HepG2 (cell line): ENCODE results near the gene PNPLA2. TPM values are rescaled to one million over a fixed set of nuclear protein-coding genes. Genes with fewer than 3 reads are reported as not detected.

Source experiments
- ATAC-seq: fragments of 200-7000 bp; cut with Tn5 transposase; 3 replicates; pipeline ENCODE4 v1.9.1; 2020; ENCODE audit warnings: mild to moderate bottlenecking, moderate library complexity
- BruUV-seq: library from RNA; stranded (reverse); fragments of 400-500 nt; replicated peaks from 2 replicates; lab custom pipeline; 2021; lab: Mats Ljungman, UMichigan
- CTCF ChIA-PET: fragments of 300-600 bp; formaldehyde crosslinking; extraction: SDS; loops from one replicate; lab custom pipeline; 2021; ENCODE audit warnings: low total read pairs, inconsistent platforms, low intra/inter-chr PET ratio; lab: Yijun Ruan, JAX
- POLR2A ChIA-PET: fragments of 350-600 bp; sonication (Branson Sonifier 250); formaldehyde crosslinking; loops from one replicate; lab custom pipeline; 2020; ENCODE audit warnings: antibody characterized with exemption, inconsistent platforms; lab: Yijun Ruan, JAX
- DNase-seq: peaks from one replicate; pipeline ENCODE4 v3.0.0-alpha.2; 2015; ENCODE audit warnings: low spot score
- FAIRE-seq: peaks from 3 replicates; lab custom pipeline; 2011; peaks lifted over from hg19 to GRCh38; lab: Jason Lieb, UNC
- H2AFZ ChIP-seq: one replicate; pipeline ENCODE4 v1.6.1; 2011; ENCODE audit warnings: low read length, inconsistent platforms
- H3K27ac ChIP-seq: fragments of 300-600 bp; 3 replicates; pipeline ENCODE4 v1.8.0; 2011; ENCODE audit warnings: mixed run types, mild to moderate bottlenecking, mixed read lengths, low read length, inconsistent platforms; ENCODE audit not compliant: insufficient read depth; ENCODE audit errors: extremely low read length
- H3K27me3 ChIP-seq, 2 experiments: fragments of 200-600 bp in 1 of 2; 2 replicates in 1 of 2; 3 replicates in 1 of 2; pipeline versions ENCODE4 v1.6.0 to v1.8.0; 2011; ENCODE audit warnings: low read length in 2 of 2, mild to moderate bottlenecking in 2 of 2, moderate library complexity in 2 of 2, inconsistent platforms in 1 of 2; ENCODE audit not compliant: insufficient read depth in 2 of 2, control insufficient read depth in 1 of 2
- H3K36me3 ChIP-seq, 2 experiments: fragments of 200-600 bp in 1 of 2; replicated peaks in 1 of 2; 2 replicates in 1 of 2; 3 replicates in 1 of 2; pipeline versions ENCODE4 v1.5.1 to v1.8.0; 2011; ENCODE audit warnings: low read length in 2 of 2, inconsistent platforms in 1 of 2; ENCODE audit not compliant: insufficient read depth in 2 of 2, control insufficient read depth in 1 of 2
- H3K4me1 ChIP-seq: 2 replicates; pipeline ENCODE4 v1.5.1; 2012; ENCODE audit warnings: low read length, inconsistent platforms; ENCODE audit not compliant: insufficient read depth
- H3K4me2 ChIP-seq: 2 replicates; pipeline ENCODE4 v1.6.0; 2011; ENCODE audit warnings: low read depth, low read length, inconsistent platforms
- H3K4me3 ChIP-seq, 3 experiments: fragments of 200-600 bp in 1 of 3; sonication (generic), shearing (Covaris generic) in 1 of 3; replicated peaks in 1 of 3; 2 replicates each; pipeline ENCODE4 v1.5.1; 2011 to 2016; ENCODE audit warnings: low read length in 3 of 3, inconsistent platforms in 2 of 3, low read depth in 2 of 3, mild to moderate bottlenecking in 2 of 3, control low read depth in 1 of 3, mixed read lengths in 1 of 3; ENCODE audit not compliant: insufficient read depth in 1 of 3
- H3K79me2 ChIP-seq: one replicate; pipeline ENCODE4 v1.6.1; 2011; ENCODE audit warnings: low read length, inconsistent platforms; ENCODE audit not compliant: insufficient read depth
- H3K9ac ChIP-seq: 2 replicates; pipeline ENCODE4 v1.6.0; 2011; ENCODE audit warnings: mild to moderate bottlenecking, low read depth, low read length, inconsistent platforms; ENCODE audit not compliant: insufficient read depth
- H3K9me3 ChIP-seq: 2 replicates; pipeline ENCODE4 v1.5.1; 2012; ENCODE audit warnings: mild to moderate bottlenecking, low read length
- H4K20me1 ChIP-seq: 2 replicates; pipeline ENCODE4 v1.6.0; 2011; ENCODE audit warnings: inconsistent platforms, mild to moderate bottlenecking, low read length, moderate library complexity; ENCODE audit not compliant: insufficient read depth
- DMAP1 ChIP-seq: IDR thresholded peaks from 2 replicates; pipeline ENCODE4 v1.6.1; 2016
- HNRNPL ChIP-seq: fragments of 200-400 bp; formaldehyde crosslinking; IDR thresholded peaks from 2 replicates; pipeline ENCODE4 v1.6.1; 2017; ENCODE audit warnings: mild to moderate bottlenecking, low read depth, low read length
- TCF7 ChIP-seq: sonication (generic); IDR thresholded peaks from 2 replicates; pipeline ENCODE4 v1.6.1; 2016; ENCODE audit warnings: antibody characterized with exemption, low read depth
- ZMAT3 ChIP-seq: sonication (generic); formaldehyde crosslinking; conservative IDR thresholded peaks from 2 replicates; pipeline ENCODE4 v1.7.0; 2021; ENCODE audit warnings: missing genetic modification reagents
- WGBS: methylation state at CpG from one replicate; pipeline ENCODE4 v1.1.6; 2017; ENCODE audit warnings: low lambda C conversion rate; 5-methylcytosine and 5-hydroxymethylcytosine counted together
- in situ Hi-C: cut with HindIII; loops from 2 replicates; pipeline ENCODE4 v1.10.0; 2017; ENCODE audit warnings: low pct_unique_long_range_greater_than_20kb; ENCODE audit not compliant: extremely low pct_ligation_motif_present
- intact Hi-C: fragments of 100-400 bp; cut with micrococcal nuclease; formaldehyde crosslinking; loops from one replicate; pipeline ENCODE4 v1.10.0; 2022; ENCODE audit not compliant: unreplicated experiment
- polyA plus RNA-seq, 8 experiments: library from polyadenylated mRNA; depleted of rRNA in 3 of 8; stranded (reverse) in 7 of 8; unstranded in 1 of 8; fragments of >200 nt; fragmentation: Illumina TruSeq in 4 of 8; extraction: Trizol in 4 of 8; gene quantifications; 2 replicates each; pipeline versions ENCODE4 v1.2.1 to v1.2.3, GENCODE V29; 2011 to 2016; ENCODE audit warnings: low read depth in 4 of 8, missing spikeins in 1 of 8, mixed read lengths in 1 of 8; ENCODE audit not compliant: insufficient read depth in 1 of 8
- total RNA-seq, 5 experiments: library from RNA; depleted of rRNA; stranded (reverse); fragments of >200 nt; fragmentation: Illumina TruSeq; extraction: Trizol; gene quantifications; 2 replicates each; pipeline ENCODE4 v1.2.3, GENCODE V29; 2016; ENCODE audit warnings: low read depth in 1 of 5
- TF ChIP-seq, protein P1 (sequence below), 2 experiments: sonication (generic) in 1 of 2; formaldehyde crosslinking in 1 of 2; IDR thresholded peaks; 2 replicates each; pipeline versions ENCODE4 v1.4.0 to v1.6.1; 2016 to 2020; ENCODE audit warnings: borderline replicate concordance in 1 of 2, low read depth in 1 of 2, mild to moderate bottlenecking in 1 of 2, missing genetic modification reagents in 1 of 2
- TF ChIP-seq, protein P2 (sequence below): sonication (generic); formaldehyde crosslinking; IDR thresholded peaks from 2 replicates; pipeline ENCODE4 v1.5.0; 2020; ENCODE audit warnings: missing genetic modification reagents, mild to moderate bottlenecking, borderline replicate concordance
- TF ChIP-seq, protein P3 (sequence below): sonication (generic); formaldehyde crosslinking; IDR thresholded peaks from 2 replicates; pipeline ENCODE4 v1.5.0; 2020; ENCODE audit warnings: mild to moderate bottlenecking, missing genetic modification reagents

The PNPLA2 gene
- total and polyA plus RNA-seq, 2 of the 13 experiments (the other 11 are each of a cell fraction or from before 2014, with no cell fraction given), result 10.5 to 43.2 TPM

DNA sequence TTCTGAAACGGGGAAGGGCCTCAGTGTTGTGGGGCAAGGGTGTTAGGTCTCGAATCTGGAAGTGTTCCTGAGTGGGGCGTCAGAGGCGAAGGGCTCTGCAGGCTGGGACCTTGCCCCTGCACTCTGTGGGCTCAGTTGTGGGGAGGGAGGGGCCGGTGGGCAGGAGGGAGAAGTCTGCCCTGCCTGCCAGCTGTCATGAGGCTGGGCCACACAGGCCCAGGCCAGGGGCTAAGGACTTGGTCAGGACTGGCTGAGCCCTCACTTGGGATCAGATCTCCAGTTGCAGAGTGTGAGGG is 9.1 kb downstream of the PNPLA2 start, which contains the start of gene CRACR2B (continued):
- TF ChIP-seq, protein P1, sequence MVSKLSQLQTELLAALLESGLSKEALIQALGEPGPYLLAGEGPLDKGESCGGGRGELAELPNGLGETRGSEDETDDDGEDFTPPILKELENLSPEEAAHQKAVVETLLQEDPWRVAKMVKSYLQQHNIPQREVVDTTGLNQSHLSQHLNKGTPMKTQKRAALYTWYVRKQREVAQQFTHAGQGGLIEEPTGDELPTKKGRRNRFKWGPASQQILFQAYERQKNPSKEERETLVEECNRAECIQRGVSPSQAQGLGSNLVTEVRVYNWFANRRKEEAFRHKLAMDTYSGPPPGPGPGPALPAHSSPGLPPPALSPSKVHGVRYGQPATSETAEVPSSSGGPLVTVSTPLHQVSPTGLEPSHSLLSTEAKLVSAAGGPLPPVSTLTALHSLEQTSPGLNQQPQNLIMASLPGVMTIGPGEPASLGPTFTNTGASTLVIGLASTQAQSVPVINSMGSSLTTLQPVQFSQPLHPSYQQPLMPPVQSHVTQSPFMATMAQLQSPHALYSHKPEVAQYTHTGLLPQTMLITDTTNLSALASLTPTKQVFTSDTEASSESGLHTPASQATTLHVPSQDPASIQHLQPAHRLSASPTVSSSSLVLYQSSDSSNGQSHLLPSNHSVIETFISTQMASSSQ (IDR thresholded peaks at IDR 0.05; ENCODE audit: low read depth), result no peak
- TF ChIP-seq, protein P1 (CRISPR knock-in tag; IDR thresholded peaks at IDR 0.05; ENCODE audit: borderline replicate concordance), result 0 out of 2 replicates have a peak, but pooled peaks have one; percentile 21
- TF ChIP-seq HNRNPL (0 out of 2 replicates have a peak, but pooled peaks have one; percentile 32), ZMAT3 (CRISPR knock-in tag) (0 out of 2 replicates have a peak, but pooled peaks have one; percentile 22)

DNA sequence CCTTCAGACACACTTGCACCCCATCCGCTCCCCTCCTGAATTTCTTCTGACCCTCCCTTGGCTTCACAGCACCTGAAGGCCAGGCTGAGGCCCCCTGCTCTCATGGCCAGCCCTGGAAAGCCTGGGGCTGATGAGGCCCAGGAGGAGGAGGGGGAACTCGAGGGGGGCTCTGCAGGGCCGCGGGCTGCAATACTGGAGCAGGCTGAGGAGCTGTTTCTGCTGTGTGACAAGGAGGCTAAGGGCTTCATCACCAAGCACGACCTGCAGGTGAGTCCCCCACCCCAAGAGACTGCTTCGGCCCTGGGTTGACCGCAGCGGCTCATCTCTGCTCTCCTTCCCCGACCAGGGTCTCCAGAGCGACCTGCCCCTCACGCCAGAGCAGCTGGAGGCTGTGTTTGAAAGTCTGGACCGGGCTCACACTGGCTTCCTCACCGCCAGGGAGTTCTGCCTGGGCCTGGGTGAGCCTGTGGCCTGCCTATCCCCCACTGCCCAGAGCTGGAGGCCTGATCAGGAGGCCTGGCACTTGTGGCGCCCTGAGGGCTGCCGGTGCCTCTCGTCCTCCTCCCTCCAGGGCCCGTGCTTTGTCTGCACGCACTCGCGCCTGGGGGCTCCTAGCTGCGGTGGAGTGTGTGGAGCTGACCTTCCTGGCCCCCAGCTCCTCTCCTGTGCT is 9.9 kb downstream of the PNPLA2 start:
- intact Hi-C loops (no loop called here), in situ Hi-C loops (no loop called here)
- Histone ChIP-seq H2AFZ (no peak overlapping the region), H3K27ac (no peak overlapping the region), H3K4me1 (peaks cover 71% of the 10 kb centered on the region), H3K79me2 (peaks cover 2% of the 10 kb centered on the region), H3K4me3 (peak overlapping the region in 1 of 3 experiments; percentile 80; a peak in 1 of 6 replicates), H3K36me3 (peaks cover 1 to 12% of the 10 kb centered on the region in 2 experiments; a peak in 2 of 5 replicates), H4K20me1 (no peaks in the 10 kb centered on the region), H3K4me2 (peak overlapping the region; percentile 91; the same call in 1 of the 2 replicates), H3K9me3 (no peaks in the 10 kb centered on the region), H3K27me3 (no peaks in the 10 kb centered on the region), H3K9ac (no peak overlapping the region)
- WGBS, result 82% methylated on average over 6 of the region's 21 CpGs
- ATAC-seq (no peak), DNase-seq (no peak), FAIRE-seq (no peak)
- ChIA-PET CTCF (no interaction called here), POLR2A (interaction anchor here (1.8 to 16.1 kb wide), 3 partner anchors 10 to 19 kb away, joined by 9 to 264 read pairs (median 141); partner anchors contain the start of genes PNPLA2, POLR2L, RPLP2 and TSPAN4)
- BruUV-seq, result no TSS peak
- TF ChIP-seq, protein P2, sequence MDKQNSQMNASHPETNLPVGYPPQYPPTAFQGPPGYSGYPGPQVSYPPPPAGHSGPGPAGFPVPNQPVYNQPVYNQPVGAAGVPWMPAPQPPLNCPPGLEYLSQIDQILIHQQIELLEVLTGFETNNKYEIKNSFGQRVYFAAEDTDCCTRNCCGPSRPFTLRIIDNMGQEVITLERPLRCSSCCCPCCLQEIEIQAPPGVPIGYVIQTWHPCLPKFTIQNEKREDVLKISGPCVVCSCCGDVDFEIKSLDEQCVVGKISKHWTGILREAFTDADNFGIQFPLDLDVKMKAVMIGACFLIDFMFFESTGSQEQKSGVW (CRISPR knock-in tag), result no peak
- no peak for TF ChIP-seq TCF7
- no peak for TF ChIP-seq DMAP1 (CRISPR knock-in tag)
- TF ChIP-seq, protein P3, sequence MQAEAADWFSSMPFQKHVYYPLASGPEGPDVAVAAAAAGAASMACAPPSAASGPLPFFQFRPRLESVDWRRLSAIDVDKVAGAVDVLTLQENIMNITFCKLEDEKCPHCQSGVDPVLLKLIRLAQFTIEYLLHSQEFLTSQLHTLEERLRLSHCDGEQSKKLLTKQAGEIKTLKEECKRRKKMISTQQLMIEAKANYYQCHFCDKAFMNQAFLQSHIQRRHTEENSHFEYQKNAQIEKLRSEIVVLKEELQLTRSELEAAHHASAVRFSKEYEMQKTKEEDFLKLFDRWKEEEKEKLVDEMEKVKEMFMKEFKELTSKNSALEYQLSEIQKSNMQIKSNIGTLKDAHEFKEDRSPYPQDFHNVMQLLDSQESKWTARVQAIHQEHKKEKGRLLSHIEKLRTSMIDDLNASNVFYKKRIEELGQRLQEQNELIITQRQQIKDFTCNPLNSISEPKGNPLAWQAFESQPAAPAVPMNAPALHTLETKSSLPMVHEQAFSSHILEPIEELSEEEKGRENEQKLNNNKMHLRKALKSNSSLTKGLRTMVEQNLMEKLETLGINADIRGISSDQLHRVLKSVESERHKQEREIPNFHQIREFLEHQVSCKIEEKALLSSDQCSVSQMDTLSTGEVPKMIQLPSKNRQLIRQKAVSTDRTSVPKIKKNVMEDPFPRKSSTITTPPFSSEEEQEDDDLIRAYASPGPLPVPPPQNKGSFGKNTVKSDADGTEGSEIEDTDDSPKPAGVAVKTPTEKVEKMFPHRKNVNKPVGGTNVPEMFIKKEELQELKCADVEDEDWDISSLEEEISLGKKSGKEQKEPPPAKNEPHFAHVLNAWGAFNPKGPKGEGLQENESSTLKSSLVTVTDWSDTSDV, result 0 out of 2 replicates have a peak, but pooled peaks have one; percentile 10
